GM21737 (cell line): ENCODE data around the gene GRIA3.

Source experiments
- ATAC-seq: cut with Tn5 transposase; IDR thresholded peaks from one replicate; pipeline ENCODE4 v1.9.1; 2021; ENCODE audit warnings: mild to moderate bottlenecking, moderate library complexity; ENCODE audit not compliant: unreplicated experiment

Gene GRIA3

GRCh38 chrX:123190096-123190495, 6.0 kb downstream of the GRIA3 start:
- ATAC-seq = no peak

- no peak for ATAC-seq
Measured at GRCh38 chrX:123193101-123193500, 9.0 kb downstream of the GRIA3 start.

GRCh38 chrX:123199338-123199737, 15.3 kb downstream of the GRIA3 start:
- ATAC-seq = no peak

GRCh38 chrX:123201720-123202119, 17.6 kb downstream of the GRIA3 start:
- no peak for ATAC-seq

- ATAC-seq = no peak
Measured at GRCh38 chrX:123202523-123202922, 18.4 kb downstream of the GRIA3 start.

GRCh38 chrX:123203772-123204171, 19.7 kb downstream of the GRIA3 start:
- ATAC-seq = no peak

GRCh38 chrX:123206176-123206575, 22.1 kb downstream of the GRIA3 start:
- ATAC-seq = no peak

- no peak for ATAC-seq
Measured at GRCh38 chrX:123210252-123210651, 26.2 kb downstream of the GRIA3 start.

GRCh38 chrX:123215397-123216089, 31.5 kb downstream of the GRIA3 start:
- no peak for ATAC-seq

- ATAC-seq = no peak
Measured at GRCh38 chrX:123217077-123217476, 33.0 kb downstream of the GRIA3 start.

- ATAC-seq = no peak
Measured at GRCh38 chrX:123217728-123218127, 33.6 kb downstream of the GRIA3 start.

- ATAC-seq = no peak
Measured at GRCh38 chrX:123219916-123220315, 35.8 kb downstream of the GRIA3 start.

- no peak for ATAC-seq
Measured at GRCh38 chrX:123222920-123223319, 38.8 kb downstream of the GRIA3 start.

- no peak for ATAC-seq
Measured at GRCh38 chrX:123223409-123223808, 39.3 kb downstream of the GRIA3 start.

- ATAC-seq = no peak
Measured at GRCh38 chrX:123223859-123224258, 39.8 kb downstream of the GRIA3 start.

GRCh38 chrX:123230798-123231197, 46.7 kb downstream of the GRIA3 start:
- no peak for ATAC-seq

- ATAC-seq = no peak
Measured at GRCh38 chrX:123236859-123237258, 52.8 kb downstream of the GRIA3 start.

GRCh38 chrX:123237271-123237670, 53.2 kb downstream of the GRIA3 start:
- ATAC-seq = no peak

- no peak for ATAC-seq
Measured at GRCh38 chrX:123254457-123254856, 70.4 kb downstream of the GRIA3 start.

GRCh38 chrX:123256378-123256777, 72.3 kb downstream of the GRIA3 start:
- ATAC-seq = no peak

GRCh38 chrX:123260920-123261418, 76.9 kb downstream of the GRIA3 start:
- no peak for ATAC-seq

GRCh38 chrX:123263270-123263669, 79.2 kb downstream of the GRIA3 start:
- no peak for ATAC-seq

- ATAC-seq = no peak
Measured at GRCh38 chrX:123263747-123264146, 79.7 kb downstream of the GRIA3 start.
